Epithelial cell of proximal tubule (primary cell): Measurements from ENCODE around the gene SYT17. TPM values are rescaled to one million over a fixed set of nuclear protein-coding genes. Genes with fewer than 3 reads are reported as not detected.

Source experiments
- DNase-seq: peaks from one replicate; pipeline ENCODE4 v3.0.0-alpha.2; 2011; ENCODE audit warnings: low read depth
- H3K4me3 ChIP-seq: 2 replicates; pipeline ENCODE4 v1.5.1; 2011; ENCODE audit warnings: low read depth, mild to moderate bottlenecking, low read length
- CTCF ChIP-seq: conservative IDR thresholded peaks from 2 replicates; pipeline ENCODE4 v1.5.1; 2012; ENCODE audit warnings: low read depth, mild to moderate bottlenecking, low read length
- total RNA-seq: library from RNA; depleted of rRNA; stranded (reverse); fragments of >200 nt; gene quantifications from 2 replicates; pipeline ENCODE4 v1.2.3, GENCODE V29; 2015

SYT17 gene
- total RNA-seq, 1 donor from 2014 or later = 1.2 TPM

GRCh38 chr16:19242186-19242585 lies 74.1 kb downstream of the SYT17 start:
- H3K4me3 ChIP-seq = no peak overlapping the region
- no peak for TF ChIP-seq CTCF
- no peak for DNase-seq

- DNase-seq = no peak
- no peak overlapping the region for H3K4me3 ChIP-seq
- no peak for TF ChIP-seq CTCF
Observed at GRCh38 chr16:19242987-19243575, 75.0 kb downstream of the SYT17 start.

- TF ChIP-seq CTCF = no peak
- no peak for DNase-seq
- H3K4me3 ChIP-seq = no peak overlapping the region
Observed at GRCh38 chr16:19245326-19245925, 77.4 kb downstream of the SYT17 start.

- DNase-seq = no peak
- no peak overlapping the region for H3K4me3 ChIP-seq
- no peak for TF ChIP-seq CTCF
Observed at GRCh38 chr16:19252904-19253303, 84.9 kb downstream of the SYT17 start.

- no peak for DNase-seq
- no peak for TF ChIP-seq CTCF
- no peak overlapping the region for H3K4me3 ChIP-seq
Observed at GRCh38 chr16:19254611-19255010, 86.6 kb downstream of the SYT17 start.

- DNase-seq = no peak
- TF ChIP-seq CTCF = no peak
- H3K4me3 ChIP-seq = no peak overlapping the region
Observed at GRCh38 chr16:19264123-19264673, 96.2 kb downstream of the SYT17 start.
